ENCODE data around the gene KCNN1.

KCNN1 gene

DNA sequence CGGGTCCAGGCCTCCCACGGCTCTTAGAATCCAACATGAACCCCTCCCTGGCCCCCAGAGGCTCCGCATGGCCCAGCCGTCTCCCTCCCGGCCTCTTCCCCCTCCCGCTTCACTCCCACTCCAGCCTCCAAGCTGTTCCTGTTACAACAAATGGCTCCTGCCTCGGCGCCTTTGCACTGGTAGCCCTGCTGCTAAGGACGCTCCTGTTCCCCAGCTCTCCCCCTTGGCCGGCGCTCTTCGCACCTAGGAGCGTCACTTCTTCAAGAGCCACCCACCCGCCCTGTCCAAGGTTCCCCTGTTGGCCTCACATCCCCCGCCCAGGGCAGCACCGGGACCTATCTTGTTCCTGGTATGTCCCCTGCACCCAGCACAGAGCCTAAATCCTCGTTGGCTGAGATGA is 24.7 kb upstream of the KCNN1 start:
- Mint-ChIP-seq H3K27ac (no peak overlapping the region), H3K4me1 (ENCODE audit: low read depth) (peaks cover 22% of the 10 kb centered on the region), H3K27me3 (no peaks in the 10 kb centered on the region), H3K9me3 (no peaks in the 10 kb centered on the region), H3K36me3 (ENCODE audit: low read depth) (peaks cover 66% of the 10 kb centered on the region), H3K4me3 (no peak overlapping the region)
- DNase-seq: no peak

DNA sequence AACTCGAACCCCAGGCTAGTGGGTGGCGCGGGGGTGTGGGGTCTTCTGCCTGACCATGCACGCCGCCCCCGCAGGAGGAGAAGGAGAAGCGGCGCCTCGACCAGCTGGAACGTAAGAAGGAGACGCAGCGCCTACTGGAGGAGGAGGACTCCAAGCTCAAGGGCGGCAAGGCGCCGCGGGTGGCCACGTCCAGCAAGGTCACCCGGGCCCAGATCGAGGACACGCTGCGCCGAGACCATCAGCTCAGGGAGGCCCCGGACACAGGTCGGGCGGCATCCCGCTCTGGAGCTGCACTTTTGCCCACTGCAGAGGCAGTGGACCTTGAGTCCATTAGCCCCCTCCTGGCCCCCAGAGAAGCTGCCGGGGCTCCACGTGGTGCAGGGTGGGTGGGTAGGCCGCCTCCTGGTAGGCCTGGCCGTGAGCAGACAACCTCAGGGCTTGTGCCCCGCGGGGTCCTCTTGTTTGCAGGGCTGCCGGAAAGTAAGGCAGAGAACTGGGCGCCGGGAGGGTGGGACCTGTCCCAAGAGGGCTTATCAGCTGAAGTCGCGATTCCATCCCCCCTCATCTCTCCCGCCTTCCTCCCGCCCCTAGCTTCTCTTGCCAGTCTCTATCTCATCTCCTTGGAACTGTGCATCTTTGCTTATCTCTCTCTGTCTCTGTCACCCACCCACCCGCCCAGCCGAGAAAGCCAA is 24.2 kb upstream of the KCNN1 start:
- Mint-ChIP-seq H3K4me1 (ENCODE audit: low read depth) (peaks cover 22% of the 10 kb centered on the region), H3K27me3 (no peaks in the 10 kb centered on the region), H3K36me3 (ENCODE audit: low read depth) (peaks cover 61% of the 10 kb centered on the region), H3K4me3 (no peak overlapping the region), H3K27ac (no peak overlapping the region), H3K9me3 (no peaks in the 10 kb centered on the region)
- no peak for DNase-seq

DNA sequence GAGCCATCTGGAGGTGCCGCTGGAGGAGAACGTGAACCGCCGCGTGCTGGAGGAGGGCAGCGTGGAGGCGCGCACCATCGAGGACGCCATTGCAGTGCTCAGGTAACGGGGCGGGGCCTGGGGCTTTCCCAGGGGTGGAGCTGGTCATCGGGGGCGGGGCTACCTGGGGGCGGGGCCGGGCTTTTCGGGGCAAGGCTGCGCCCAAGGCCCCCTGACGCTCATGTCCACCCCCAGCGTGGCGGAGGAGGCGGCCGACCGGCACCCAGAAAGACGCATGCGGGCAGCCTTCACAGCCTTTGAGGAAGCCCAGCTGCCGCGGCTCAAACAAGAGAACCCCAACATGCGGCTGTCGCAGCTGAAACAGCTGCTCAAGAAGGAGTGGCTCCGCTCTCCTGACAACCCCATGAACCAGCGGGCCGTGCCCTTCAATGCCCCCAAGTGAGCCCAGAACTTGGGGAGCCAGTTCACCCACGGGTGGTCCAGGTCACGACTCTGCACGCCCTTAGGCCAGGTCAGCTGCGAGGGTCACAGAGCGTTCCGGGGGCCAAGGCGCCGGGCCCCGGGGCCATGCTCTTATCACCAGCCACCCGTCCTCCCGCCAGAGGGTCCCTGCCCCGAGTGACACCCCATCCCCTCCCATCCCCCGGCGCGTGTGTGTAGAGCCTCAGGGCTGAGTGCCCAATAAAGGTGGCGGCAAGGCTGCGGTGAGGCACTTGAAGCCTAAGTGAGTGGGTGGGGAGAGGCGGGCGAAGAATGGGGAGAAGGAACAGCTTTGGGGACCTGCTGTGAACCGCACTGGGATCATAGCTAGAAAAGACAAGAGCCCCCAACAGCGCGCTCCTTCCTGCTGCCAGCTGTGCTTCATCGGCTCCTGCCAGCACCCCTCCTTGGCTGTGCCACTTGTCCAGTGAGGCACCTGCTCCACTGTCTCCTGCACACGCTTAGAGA is 23.4 kb upstream of the KCNN1 start:
- H3K9me3 Mint-ChIP-seq: no peaks in the 10 kb centered on the region
- no peak overlapping the region for H3K27ac Mint-ChIP-seq
- H3K4me1 Mint-ChIP-seq (ENCODE audit: low read depth): peaks cover 16% of the 10 kb centered on the region
- H3K4me3 Mint-ChIP-seq: no peak overlapping the region
- DNase-seq: no peak
- H3K36me3 Mint-ChIP-seq (ENCODE audit: low read depth): peaks cover 53% of the 10 kb centered on the region
- H3K27me3 Mint-ChIP-seq: no peaks in the 10 kb centered on the region

DNA sequence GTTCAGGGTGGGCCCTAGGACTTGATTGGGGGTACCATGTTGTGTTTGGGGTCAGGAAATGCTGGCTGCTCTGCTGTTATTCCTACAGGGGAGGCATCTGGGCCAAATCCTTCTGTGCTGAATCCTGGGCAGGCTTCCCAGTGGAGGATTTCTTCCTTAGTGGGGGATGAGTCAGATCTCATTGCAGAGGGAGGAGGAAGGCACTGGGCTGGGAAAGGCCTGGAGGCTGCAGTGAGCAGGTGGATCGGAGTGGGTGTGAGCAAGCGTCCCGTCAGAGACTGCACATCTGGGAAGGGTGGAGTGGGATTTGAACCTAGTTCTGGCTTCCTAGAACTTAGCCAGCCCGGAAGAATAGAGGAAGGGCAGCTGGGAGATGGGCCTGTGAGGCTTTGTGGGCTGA is 22.6 kb upstream of the KCNN1 start:
- H3K36me3 Mint-ChIP-seq (ENCODE audit: low read depth): peaks cover 45% of the 10 kb centered on the region
- peaks cover 24% of the 10 kb centered on the region for H3K4me1 Mint-ChIP-seq (ENCODE audit: low read depth)
- no peak for DNase-seq
- peaks cover 7% of the 10 kb centered on the region for H3K27me3 Mint-ChIP-seq
- no peak overlapping the region for H3K27ac Mint-ChIP-seq
- H3K4me3 Mint-ChIP-seq: no peak overlapping the region
- H3K9me3 Mint-ChIP-seq: no peaks in the 10 kb centered on the region

DNA sequence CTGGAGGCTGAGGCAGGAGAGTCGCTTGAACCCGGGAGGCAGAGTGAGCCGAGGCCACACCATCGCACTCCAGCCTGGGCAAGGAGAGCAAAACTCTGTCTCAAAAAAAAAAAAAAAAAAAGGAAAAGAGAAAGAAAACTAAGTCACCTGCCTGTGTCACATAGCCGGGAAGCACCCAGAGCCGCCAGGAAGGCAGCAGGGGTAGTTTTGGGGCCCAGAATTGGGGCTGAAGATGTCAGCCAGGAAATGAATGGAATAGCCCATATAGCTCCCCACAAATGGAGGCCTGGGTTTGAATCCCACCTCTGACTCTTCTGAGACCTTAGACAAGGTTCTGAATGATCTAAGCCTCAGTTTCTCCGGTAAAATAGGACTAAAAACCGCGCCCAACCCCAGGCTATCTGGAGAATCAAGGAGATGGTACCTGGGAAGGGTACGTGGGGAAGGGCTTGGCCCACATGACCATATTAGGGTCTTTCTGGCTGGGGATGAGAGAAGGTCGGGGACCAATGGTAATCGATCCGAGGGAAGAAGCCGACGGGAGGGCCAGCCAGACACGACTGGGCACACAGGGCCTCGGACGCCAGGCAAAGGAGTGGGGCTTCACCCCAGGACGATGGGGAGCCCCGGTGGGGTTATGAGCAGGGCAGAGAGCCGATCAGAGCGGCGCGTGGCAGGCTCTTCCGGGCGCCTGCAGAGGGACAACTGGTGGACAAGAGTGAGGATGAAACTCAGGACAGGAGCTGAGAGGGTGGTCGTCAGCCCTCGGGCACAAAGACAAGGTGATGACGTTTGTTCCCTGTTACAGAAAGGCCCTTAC is 19.7 kb upstream of the KCNN1 start:
- Mint-ChIP-seq H3K27ac (peak overlapping the region; percentile 94), H3K4me3 (peak overlapping the region; percentile 75)

DNA sequence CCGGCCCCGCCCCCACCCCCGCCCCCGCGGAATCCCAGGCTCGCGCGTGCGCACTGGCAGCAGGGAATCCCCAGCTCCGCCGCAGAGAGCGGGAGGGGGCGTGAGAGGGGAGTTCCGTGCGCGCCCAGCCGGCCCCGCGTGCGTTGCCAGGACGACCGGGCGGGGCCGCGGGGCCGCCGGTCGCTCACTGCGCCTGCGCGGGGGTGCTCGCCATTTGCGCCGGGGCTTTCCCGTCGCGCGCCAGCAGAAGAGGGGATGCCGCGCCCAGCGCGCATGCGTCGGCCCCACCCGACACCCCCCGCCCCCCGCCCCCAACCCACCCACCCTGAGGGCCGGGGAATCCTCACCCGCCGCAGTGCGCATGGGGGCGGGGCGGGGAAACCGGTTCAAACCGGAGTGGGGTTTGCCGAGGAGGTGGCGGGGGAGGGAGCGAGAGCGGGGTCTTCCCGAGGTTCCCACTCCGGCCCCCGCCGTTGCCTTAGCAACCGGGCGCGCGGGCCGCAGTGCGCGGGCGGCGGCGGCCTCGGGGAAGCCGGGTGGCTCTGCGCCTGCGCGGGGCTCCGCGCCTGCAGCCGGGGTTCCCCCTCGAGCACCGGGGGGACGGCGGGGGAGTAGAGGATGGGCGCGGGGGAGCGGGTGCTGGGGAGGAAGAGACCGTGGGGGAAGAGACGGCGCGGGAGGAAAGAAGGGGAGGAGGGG is 18.9 kb upstream of the KCNN1 start:
- H3K9me3 Mint-ChIP-seq: no peaks in the 10 kb centered on the region
- peaks cover 16% of the 10 kb centered on the region for H3K36me3 Mint-ChIP-seq (ENCODE audit: low read depth)
- peak overlapping the region; percentile 57 for H3K4me3 Mint-ChIP-seq
- peak; percentile 96 for DNase-seq
- peaks cover 41% of the 10 kb centered on the region for H3K27me3 Mint-ChIP-seq
- H3K27ac Mint-ChIP-seq: no peak overlapping the region
- H3K4me1 Mint-ChIP-seq (ENCODE audit: low read depth): peaks cover 53% of the 10 kb centered on the region

More for the DNA sequence above, 19.7 kb upstream of the KCNN1 start:
- Mint-ChIP-seq H3K4me1 (ENCODE audit: low read depth) (peaks cover 48% of the 10 kb centered on the region), H3K36me3 (ENCODE audit: low read depth) (peaks cover 21% of the 10 kb centered on the region), H3K27me3 (peaks cover 33% of the 10 kb centered on the region), H3K9me3 (no peaks in the 10 kb centered on the region)
- DNase-seq: peak; percentile 43

DNA sequence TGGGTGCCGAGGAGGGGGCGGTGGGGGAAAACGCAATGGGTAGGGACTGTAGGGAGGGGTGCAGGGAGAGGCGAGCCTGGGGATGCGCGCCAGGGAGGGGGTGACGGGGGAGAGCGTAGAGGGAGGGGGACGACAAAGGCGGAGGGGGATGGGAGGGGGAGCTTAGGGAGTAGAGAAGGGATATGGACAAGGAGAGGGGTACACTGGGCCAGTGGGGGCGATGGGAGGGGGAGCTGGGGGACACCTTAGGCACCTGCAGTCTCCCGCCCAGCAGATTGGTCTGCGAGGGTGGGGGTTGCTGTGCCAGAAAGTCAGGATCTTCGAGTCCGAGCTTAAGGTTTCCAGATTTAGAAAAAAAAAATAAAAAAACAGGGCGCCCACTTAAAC is 18.4 kb upstream of the KCNN1 start:
- peak overlapping the region; percentile 57 for H3K4me3 Mint-ChIP-seq
- peaks cover 14% of the 10 kb centered on the region for H3K36me3 Mint-ChIP-seq (ENCODE audit: low read depth)
- peaks cover 54% of the 10 kb centered on the region for H3K4me1 Mint-ChIP-seq (ENCODE audit: low read depth)
- no peak for DNase-seq
- no peak overlapping the region for H3K27ac Mint-ChIP-seq
- peaks cover 47% of the 10 kb centered on the region for H3K27me3 Mint-ChIP-seq
- H3K9me3 Mint-ChIP-seq: no peaks in the 10 kb centered on the region

DNA sequence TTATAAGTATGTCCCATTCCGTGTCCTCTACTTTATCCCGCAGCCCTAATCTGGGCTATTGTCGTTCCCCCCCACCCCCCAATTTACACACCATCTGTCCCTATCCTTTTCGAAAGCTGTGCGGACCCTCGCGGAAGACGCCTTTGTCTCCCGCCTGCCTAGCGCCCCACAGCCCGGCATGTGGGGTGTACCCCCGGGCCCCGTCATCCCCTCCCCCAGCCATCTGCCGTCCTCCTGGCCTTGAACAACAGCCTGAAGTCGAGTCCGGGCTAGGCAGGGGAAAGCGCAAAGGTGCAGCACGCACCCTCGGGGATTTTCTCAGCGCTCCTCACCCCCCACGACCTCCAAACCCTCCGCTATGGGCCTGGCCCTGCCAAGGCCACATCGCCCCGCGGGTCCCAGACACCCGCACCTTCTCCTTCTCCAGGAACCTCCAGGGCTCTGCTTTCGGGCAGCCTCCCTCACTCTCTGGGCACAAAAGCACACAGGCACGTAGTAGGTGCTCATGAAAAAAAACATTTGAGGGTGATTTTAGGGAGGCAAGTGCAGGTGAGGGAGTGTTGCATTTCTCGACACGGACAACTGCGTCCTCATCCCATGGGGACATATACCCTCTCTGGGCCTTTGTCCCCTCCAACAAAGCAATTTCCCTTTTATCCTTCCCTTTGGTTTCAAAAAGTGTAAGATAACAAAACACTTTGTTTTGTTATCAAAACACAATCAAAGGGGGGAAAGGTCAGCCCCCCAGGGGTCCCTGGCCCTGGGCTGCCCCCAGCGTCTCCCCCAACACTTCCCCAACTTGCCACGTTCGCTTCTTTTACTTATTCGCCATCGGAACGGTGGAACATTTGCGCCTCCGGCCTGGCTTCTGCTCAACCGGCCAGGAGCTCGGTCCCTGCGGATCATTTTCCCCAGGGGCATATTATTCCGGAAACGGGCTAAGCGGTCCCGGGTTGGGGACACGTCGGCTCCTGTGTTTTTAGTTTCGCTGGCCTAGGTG is 17.7 kb upstream of the KCNN1 start:
- H3K9me3 Mint-ChIP-seq: no peaks in the 10 kb centered on the region
- peaks cover 7% of the 10 kb centered on the region for H3K36me3 Mint-ChIP-seq (ENCODE audit: low read depth)
- peak overlapping the region; percentile 57 for H3K4me3 Mint-ChIP-seq
- peaks cover 54% of the 10 kb centered on the region for H3K4me1 Mint-ChIP-seq (ENCODE audit: low read depth)
- peak overlapping the region; percentile 51 for H3K27ac Mint-ChIP-seq
- H3K27me3 Mint-ChIP-seq: peaks cover 54% of the 10 kb centered on the region
- peak; percentile 46 for DNase-seq

DNA sequence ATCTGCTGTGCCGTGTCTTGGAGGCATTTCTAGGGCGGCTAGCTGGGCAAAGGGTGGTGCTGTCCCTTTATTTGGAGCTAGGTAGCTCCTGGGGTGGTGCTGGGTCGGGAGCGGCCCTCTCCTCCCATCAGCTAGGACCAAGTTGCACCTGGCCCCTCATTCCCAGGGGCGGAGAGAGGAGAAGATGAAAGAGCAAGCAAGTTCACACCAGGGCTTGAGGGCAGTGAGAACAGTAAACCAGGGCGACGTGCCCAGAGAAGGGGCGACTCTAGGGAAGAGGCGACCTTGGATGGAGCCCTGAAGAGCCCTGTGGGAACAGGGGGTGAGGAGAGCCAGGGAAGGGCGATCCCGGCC is 17.0 kb upstream of the KCNN1 start:
- DNase-seq: peak; percentile 42
- Mint-ChIP-seq H3K27ac (peak overlapping the region; percentile 41), H3K36me3 (ENCODE audit: low read depth) (peaks cover under 1% of the 10 kb centered on the region), H3K9me3 (no peaks in the 10 kb centered on the region), H3K27me3 (peaks cover 61% of the 10 kb centered on the region), H3K4me1 (ENCODE audit: low read depth) (peaks cover 54% of the 10 kb centered on the region), H3K4me3 (peak overlapping the region; percentile 56)

DNA sequence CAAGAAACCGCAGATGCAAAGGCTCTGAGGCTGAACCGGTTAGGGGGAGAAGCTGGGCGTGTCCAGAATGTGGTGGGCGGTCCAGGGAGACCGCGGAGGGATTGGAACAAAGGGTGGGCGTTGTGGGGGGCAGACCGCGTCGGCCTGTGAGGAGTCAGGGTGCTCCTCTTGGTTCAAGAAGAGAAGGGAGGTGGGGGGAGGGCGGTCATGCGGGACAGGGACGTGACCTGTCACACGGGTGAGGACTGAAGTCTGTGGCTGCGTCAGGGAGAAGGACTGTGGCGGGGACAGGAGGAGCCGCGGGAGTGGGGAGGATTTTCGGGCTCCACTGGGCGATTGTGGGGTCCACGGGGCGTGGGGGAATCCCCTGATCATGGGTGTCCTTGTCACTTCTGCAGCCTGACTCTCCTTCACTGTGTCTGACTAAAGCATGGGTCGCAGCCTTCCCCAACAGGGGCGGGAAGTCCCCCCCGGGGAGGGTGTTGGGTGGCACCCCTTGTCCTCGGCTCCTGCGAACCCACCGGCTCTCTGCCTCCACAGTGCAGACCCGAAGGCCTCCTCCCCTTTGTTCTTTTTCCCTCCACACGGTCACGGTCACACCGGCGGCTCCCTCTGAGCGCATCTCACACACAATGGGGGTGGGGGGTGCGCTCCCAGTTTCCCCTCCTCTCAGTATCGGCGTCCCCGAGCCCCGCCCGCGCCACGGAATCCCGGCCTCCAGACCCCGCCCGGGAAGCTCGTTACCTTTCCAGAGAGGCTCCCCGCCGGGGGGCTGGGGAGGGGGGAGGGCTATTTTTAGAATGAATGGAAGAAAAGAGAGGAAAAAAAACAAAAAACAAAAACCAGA is 16.4 kb upstream of the KCNN1 start:
- Mint-ChIP-seq H3K4me1 (ENCODE audit: low read depth) (peaks cover 54% of the 10 kb centered on the region), H3K27me3 (peaks cover 61% of the 10 kb centered on the region), H3K9me3 (no peaks in the 10 kb centered on the region), H3K27ac (peak overlapping the region; percentile 41), H3K36me3 (ENCODE audit: low read depth) (no peaks in the 10 kb centered on the region), H3K4me3 (peak overlapping the region; percentile 56)
- peak; percentile 54 for DNase-seq

DNA sequence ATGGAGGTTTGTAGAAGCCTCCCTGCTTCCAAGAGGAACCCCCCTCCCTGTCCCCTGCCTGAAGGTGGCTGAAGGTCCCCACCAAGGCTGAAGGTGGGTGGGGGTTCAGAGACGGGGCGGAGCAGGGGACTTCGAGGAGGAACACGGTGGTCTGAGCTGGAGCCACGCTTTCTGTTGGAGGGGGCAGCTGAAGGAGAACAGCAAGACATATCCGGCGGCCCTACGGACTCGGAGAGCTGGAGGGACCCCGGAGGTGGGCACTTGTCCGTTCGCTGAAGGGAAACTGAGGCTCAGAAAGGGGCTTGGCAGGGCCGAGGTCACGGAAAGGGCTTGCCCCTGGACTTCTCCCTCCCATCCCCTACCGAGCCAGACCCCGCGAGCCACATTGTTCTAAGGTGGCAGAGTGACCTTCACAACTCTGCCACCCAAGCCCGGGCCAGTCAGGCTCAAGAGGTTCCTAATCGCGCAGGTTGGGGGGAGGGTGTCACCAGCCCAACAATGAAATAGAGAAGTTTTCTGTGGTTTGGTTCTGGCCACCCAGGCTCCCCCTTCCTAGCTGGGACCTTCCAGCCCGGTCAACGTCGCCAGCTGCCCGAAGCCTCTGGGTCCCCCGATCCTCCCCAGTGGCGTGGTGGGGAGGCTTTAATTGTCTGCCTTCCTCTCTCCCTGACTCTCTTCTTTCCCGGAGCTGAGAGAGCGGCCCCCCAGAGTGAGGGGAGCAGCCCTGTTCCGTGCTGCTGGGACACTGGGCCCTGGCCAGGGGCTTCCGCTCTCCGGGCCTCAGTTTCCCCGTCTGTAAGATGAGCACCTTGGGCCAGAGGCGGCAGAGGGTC is 15.5 kb upstream of the KCNN1 start:
- DNase-seq: no peak
- H3K27me3 Mint-ChIP-seq: peaks cover 68% of the 10 kb centered on the region
- H3K4me1 Mint-ChIP-seq (ENCODE audit: low read depth): peaks cover 47% of the 10 kb centered on the region
- no peak overlapping the region for H3K27ac Mint-ChIP-seq
- H3K4me3 Mint-ChIP-seq: no peak overlapping the region
- no peaks in the 10 kb centered on the region for H3K9me3 Mint-ChIP-seq
- no peaks in the 10 kb centered on the region for H3K36me3 Mint-ChIP-seq (ENCODE audit: low read depth)

Data from activated T-cell treated with anti-CD3 and anti-CD28 coated beads, Interleukin-2, amount 50 U/mL, for 24 hours (primary cell).